ENCODE results near the gene HSD17B12. TPM values are rescaled to one million over a fixed set of nuclear protein-coding genes. Genes with fewer than 3 reads are reported as not detected.

HSD17B12 gene
- total and polyA plus RNA-seq, 2 of the 13 experiments (the other 11 are each of a cell fraction or from before 2014, with no cell fraction given), result 50.3 to 117 TPM

DNA sequence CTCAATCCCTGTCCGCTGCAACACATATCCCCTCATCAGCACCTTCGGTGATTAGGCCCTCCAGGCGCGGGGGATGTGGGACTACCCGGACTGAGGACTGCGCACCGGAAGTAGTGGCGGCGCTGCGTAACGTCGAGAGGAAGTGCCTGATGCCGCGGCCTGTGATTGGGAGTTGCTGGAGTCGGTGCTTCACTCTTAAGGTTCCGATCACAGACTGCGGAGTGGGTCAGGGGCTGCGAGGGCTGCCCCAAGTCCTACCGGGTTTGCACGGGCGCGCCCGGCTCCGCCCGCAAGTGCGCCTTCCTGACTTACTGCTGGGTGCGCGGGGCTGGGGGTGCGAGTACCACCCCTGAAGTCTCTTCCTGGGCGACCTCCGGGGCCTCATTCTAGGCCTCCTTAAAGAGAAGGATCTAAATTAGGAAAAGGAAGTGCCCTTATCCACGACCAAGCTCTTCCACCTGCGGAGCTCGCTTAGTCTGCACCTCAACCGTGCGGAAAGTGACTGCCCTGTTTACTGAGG lies 200.2 kb downstream of the HSD17B12 start, which contains the start of gene ALKBH3 (continued):
- TF ChIP-seq, protein P1, sequence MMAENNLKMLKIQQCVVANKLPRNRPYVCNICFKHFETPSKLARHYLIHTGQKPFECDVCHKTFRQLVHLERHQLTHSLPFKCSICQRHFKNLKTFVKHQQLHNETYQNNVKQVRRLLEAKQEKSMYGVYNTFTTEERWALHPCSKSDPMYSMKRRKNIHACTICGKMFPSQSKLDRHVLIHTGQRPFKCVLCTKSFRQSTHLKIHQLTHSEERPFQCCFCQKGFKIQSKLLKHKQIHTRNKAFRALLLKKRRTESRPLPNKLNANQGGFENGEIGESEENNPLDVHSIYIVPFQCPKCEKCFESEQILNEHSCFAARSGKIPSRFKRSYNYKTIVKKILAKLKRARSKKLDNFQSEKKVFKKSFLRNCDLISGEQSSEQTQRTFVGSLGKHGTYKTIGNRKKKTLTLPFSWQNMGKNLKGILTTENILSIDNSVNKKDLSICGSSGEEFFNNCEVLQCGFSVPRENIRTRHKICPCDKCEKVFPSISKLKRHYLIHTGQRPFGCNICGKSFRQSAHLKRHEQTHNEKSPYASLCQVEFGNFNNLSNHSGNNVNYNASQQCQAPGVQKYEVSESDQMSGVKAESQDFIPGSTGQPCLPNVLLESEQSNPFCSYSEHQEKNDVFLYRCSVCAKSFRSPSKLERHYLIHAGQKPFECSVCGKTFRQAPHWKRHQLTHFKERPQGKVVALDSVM (CRISPR knock-in tag; IDR thresholded peaks at IDR 0.05), result no peak
- no peak for TF ChIP-seq ZNF775 (CRISPR knock-in tag; IDR thresholded peaks at IDR 0.05; ENCODE audit: borderline replicate concordance)
- TF ChIP-seq PREB (CRISPR knock-in tag; IDR thresholded peaks at IDR 0.05), result no peak
- 0 out of 2 replicates have a peak, but pooled peaks have one; percentile 36 for TF ChIP-seq ZNF543 (CRISPR knock-in tag; IDR thresholded peaks at IDR 0.05)
- TF ChIP-seq ZBTB40 (IDR thresholded peaks at IDR 0.05), result peak; percentile 98
- TF ChIP-seq ZBTB40 (CRISPR knock-in tag; IDR thresholded peaks at IDR 0.05), result peak; percentile 90
- 0 out of 2 replicates have a peak, but pooled peaks have one; percentile 59 for TF ChIP-seq MIXL1 (CRISPR knock-in tag; IDR thresholded peaks at IDR 0.05)
- TF ChIP-seq ZNF362 (CRISPR knock-in tag; IDR thresholded peaks at IDR 0.05; ENCODE audit: borderline replicate concordance), result no peak
- TF ChIP-seq MAFF (IDR thresholded peaks at IDR 0.05; ENCODE audit: low read depth, low read length), result peak; percentile 41; the same call in 1 of the 2 replicates
- peak; percentile 85 for TF ChIP-seq SMAD9 (CRISPR knock-in tag; IDR thresholded peaks at IDR 0.05)
- peak; percentile 23; the same call in 1 of the 2 replicates for TF ChIP-seq ARHGAP35 (CRISPR knock-in tag; IDR thresholded peaks at IDR 0.05; ENCODE audit: borderline replicate concordance)
- no peak for TF ChIP-seq SATB2 (CRISPR knock-in tag; IDR thresholded peaks at IDR 0.05)
- TF ChIP-seq ZNF367 (CRISPR knock-in tag; IDR thresholded peaks at IDR 0.05; ENCODE audit: borderline replicate concordance), result no peak
- TF ChIP-seq NONO (IDR thresholded peaks at IDR 0.05), result no peak
- peak; percentile 98 for TF ChIP-seq NONO (CRISPR knock-in tag; conservative IDR thresholded peaks at IDR 0.05)
- no peak for TF ChIP-seq TFAP4 (IDR thresholded peaks at IDR 0.05; ENCODE audit: borderline replicate concordance, low read depth)
